SK-N-SH (cell line): ENCODE data around the gene ZNF429. TPM values are rescaled to one million over a fixed set of nuclear protein-coding genes. Genes with fewer than 3 reads are reported as not detected.
A peak's percentile ranks its signal among the peaks of the same experiment; 100 is the strongest.

ENCODE experiments used
- CTCF ChIA-PET: fragments of 300-600, 350-600 bp; formaldehyde crosslinking; extraction: SDS; loops from one replicate; lab custom pipeline; 2021; lab: Yijun Ruan, JAX
- POLR2A ChIA-PET: fragments of 350-600 bp; sonication (Branson Sonifier 250); formaldehyde crosslinking; extraction: SDS; loops from one replicate; lab custom pipeline; 2020; ENCODE audit warnings: antibody characterized with exemption, inconsistent platforms; lab: Yijun Ruan, JAX
- DNase-seq: peaks from one replicate; pipeline ENCODE4 v3.0.0; 2012
- H2AFZ ChIP-seq: fragments of 200-600 bp; sonication (generic); 2 replicates; pipeline ENCODE4 v1.8.1; 2016; ENCODE audit warnings: antibody characterized with exemption, mild to moderate bottlenecking, low read depth
- H3F3A ChIP-seq: fragments of 200-600 bp; sonication (generic); replicated peaks from 2 replicates; pipeline ENCODE3; 2016; ENCODE audit warnings: antibody characterized with exemption, mild to moderate bottlenecking; ENCODE audit not compliant: insufficient read depth
- H3K27ac ChIP-seq, 2 experiments: fragments of 200-500 bp in 1 of 2; fragments of 200-600 bp in 1 of 2; sonication (Bioruptor generic) in 1 of 2; sonication (generic), shearing (Covaris generic) in 1 of 2; 2 replicates each; pipeline versions ENCODE4 v1.5.1 to v1.6.1; 2014 to 2016; ENCODE audit warnings: low read depth in 2 of 2, inconsistent platforms in 1 of 2, low read length in 1 of 2, mild to moderate bottlenecking in 1 of 2, mixed read lengths in 1 of 2
- H3K27me3 ChIP-seq: fragments of 200-600 bp; sonication (generic), shearing (Covaris generic); 2 replicates; pipeline ENCODE4 v1.6.1; 2016; ENCODE audit warnings: mixed run types; ENCODE audit not compliant: insufficient read depth
- H3K36me3 ChIP-seq, 2 experiments: fragments of 200-500 bp in 1 of 2; fragments of 200-600 bp in 1 of 2; sonication (Bioruptor generic) in 1 of 2; sonication (generic) in 1 of 2; replicated peaks in 1 of 2; 2 replicates each; pipeline versions ENCODE3 to v1.5.1; 2014 to 2016; ENCODE audit warnings: low read length in 1 of 2, mild to moderate bottlenecking in 1 of 2; ENCODE audit not compliant: insufficient read depth in 2 of 2, control insufficient read depth in 1 of 2
- H3K4me1 ChIP-seq, 2 experiments: fragments of 200-500 bp in 1 of 2; fragments of 200-600 bp in 1 of 2; sonication (Bioruptor generic) in 1 of 2; sonication (generic), shearing (Covaris generic) in 1 of 2; 2 replicates each; pipeline versions ENCODE4 v1.5.1 to v1.6.1; 2014 to 2016; ENCODE audit warnings: low read depth in 1 of 2, low read length in 1 of 2, mixed run types in 1 of 2; ENCODE audit not compliant: insufficient read depth in 2 of 2, control insufficient read depth in 1 of 2
- H3K4me2 ChIP-seq: fragments of 200-600 bp; sonication (generic), shearing (Covaris generic); 2 replicates; pipeline ENCODE4 v1.6.1; 2017; ENCODE audit warnings: mixed run types
- H3K4me3 ChIP-seq, 2 experiments: fragments of 200-500 bp in 1 of 2; fragments of 200-600 bp in 1 of 2; sonication (Bioruptor generic) in 1 of 2; sonication (generic), shearing (Covaris generic) in 1 of 2; 2 replicates each; pipeline versions ENCODE4 v1.5.1 to v1.8.1; 2014 to 2016; ENCODE audit warnings: low read depth in 2 of 2, inconsistent platforms in 1 of 2, low read length in 1 of 2, mild to moderate bottlenecking in 1 of 2, mixed read lengths in 1 of 2, moderate library complexity in 1 of 2
- H3K79me2 ChIP-seq: fragments of 200-600 bp; sonication (generic); 2 replicates; pipeline ENCODE4 v1.8.1; 2017; ENCODE audit warnings: mild to moderate bottlenecking; ENCODE audit not compliant: insufficient read depth
- H3K9ac ChIP-seq: fragments of 200-600 bp; sonication (generic); 2 replicates; pipeline ENCODE4 v1.6.1; 2017; ENCODE audit warnings: mixed run types
- H3K9me2 ChIP-seq: fragments of 200-600 bp; sonication (generic); 2 replicates; pipeline ENCODE4 v1.6.1; 2017; ENCODE audit warnings: mixed run types
- H3K9me3 ChIP-seq: fragments of 200-600 bp; sonication (generic); 2 replicates; pipeline ENCODE4 v1.6.1; 2017; ENCODE audit warnings: mixed run types, mild to moderate bottlenecking, moderate library complexity
- H4K20me1 ChIP-seq: fragments of 200-600 bp; sonication (generic); 2 replicates; pipeline ENCODE4 v1.6.1; 2017; ENCODE audit warnings: mild to moderate bottlenecking, mixed run types; ENCODE audit not compliant: insufficient read depth
- CHD2 ChIP-seq: fragments of 150-350 bp; IDR thresholded peaks from 2 replicates; pipeline ENCODE4 v1.6.1; 2018; ENCODE audit warnings: low read length; ENCODE audit not compliant: partially characterized antibody
- CTCF ChIP-seq: fragments of 200-600 bp; sonication (generic); IDR thresholded peaks from 2 replicates; pipeline ENCODE4 v1.6.1; 2017; ENCODE audit warnings: antibody characterized with exemption, mild to moderate bottlenecking, moderate library complexity
- ELF1 ChIP-seq: IDR thresholded peaks from 2 replicates; pipeline ENCODE4 v1.4.0; 2012
- EP300 ChIP-seq, 2 experiments: IDR thresholded peaks; 2 replicates each; pipeline versions ENCODE4 v1.4.0 to v1.6.1; 2012; ENCODE audit warnings: borderline replicate concordance in 1 of 2, low read depth in 1 of 2, low read length in 1 of 2
- FOSL2 ChIP-seq: IDR thresholded peaks from 2 replicates; pipeline ENCODE4 v1.4.0; 2012; ENCODE audit warnings: low read depth, mild to moderate bottlenecking, moderate library complexity, borderline replicate concordance
- FOXJ3 ChIP-seq: sonication (generic); formaldehyde crosslinking; IDR thresholded peaks from 2 replicates; pipeline ENCODE4 v1.5.1; 2020; ENCODE audit warnings: mild to moderate bottlenecking, missing genetic modification reagents
- GABPA ChIP-seq: IDR thresholded peaks from 2 replicates; pipeline ENCODE4 v1.4.0; 2012; ENCODE audit warnings: low read depth, mild to moderate bottlenecking
- MXI1 ChIP-seq: IDR thresholded peaks from 2 replicates; pipeline ENCODE4 v1.6.1; 2012; ENCODE audit warnings: mild to moderate bottlenecking, low read depth, low read length, improper control_type of control experiment
- NFIC ChIP-seq: IDR thresholded peaks from 2 replicates; pipeline ENCODE4 v1.4.0; 2012; ENCODE audit warnings: borderline replicate concordance
- POLR2AphosphoS5 ChIP-seq: IDR thresholded peaks from 2 replicates; pipeline ENCODE4 v1.6.1; 2012; ENCODE audit warnings: low read depth, low read length
- RAD21 ChIP-seq: IDR thresholded peaks from 2 replicates; pipeline ENCODE4 v1.6.1; 2012; ENCODE audit warnings: mild to moderate bottlenecking, low read length
- RCOR1 ChIP-seq: fragments of 150-350 bp; IDR thresholded peaks from 2 replicates; pipeline ENCODE4 v1.6.1; 2017; ENCODE audit warnings: antibody characterized with exemption, low read length
- RFX5 ChIP-seq: IDR thresholded peaks from 2 replicates; pipeline ENCODE4 v1.6.1; 2012; ENCODE audit warnings: mild to moderate bottlenecking, improper control_type of control experiment, low read length
- SIN3A ChIP-seq: IDR thresholded peaks from 2 replicates; pipeline ENCODE4 v1.6.1; 2012; ENCODE audit warnings: low read depth, mild to moderate bottlenecking, low read length, moderate library complexity, borderline replicate concordance
- TAF1 ChIP-seq: IDR thresholded peaks from 2 replicates; pipeline ENCODE4 v1.6.1; 2012; ENCODE audit warnings: low read depth, mild to moderate bottlenecking, low read length, moderate library complexity, borderline replicate concordance
- TCF12 ChIP-seq: IDR thresholded peaks from 2 replicates; pipeline ENCODE4 v1.4.0; 2012
- TEAD4 ChIP-seq: IDR thresholded peaks from 2 replicates; pipeline ENCODE4 v1.4.0; 2012; ENCODE audit warnings: mild to moderate bottlenecking, borderline replicate concordance; ENCODE audit not compliant: insufficient read depth
- YY1 ChIP-seq: IDR thresholded peaks from 2 replicates; pipeline ENCODE4 v1.4.0; 2012; ENCODE audit warnings: low read depth, mild to moderate bottlenecking
- WGBS: methylation state at CpG from one replicate; pipeline ENCODE4 v1.1.6; 2017; ENCODE audit warnings: low lambda C conversion rate; 5-methylcytosine and 5-hydroxymethylcytosine counted together
- polyA plus RNA-seq, 3 experiments: library from polyadenylated mRNA; depleted of rRNA; stranded (reverse); fragments of >200 nt; gene quantifications; 2 replicates each; pipeline ENCODE4 v1.2.3, GENCODE V29; 2012
- TF ChIP-seq, protein P1 (sequence below): fragments of 150-350 bp; IDR thresholded peaks from 2 replicates; pipeline ENCODE4 v1.6.1; 2017; ENCODE audit warnings: antibody characterized with exemption, low read length, low read depth, borderline replicate concordance
- TF ChIP-seq, protein P2 (sequence below): IDR thresholded peaks from 2 replicates; pipeline ENCODE4 v1.4.0; 2012; ENCODE audit warnings: low read depth
- TF ChIP-seq, protein P3 (sequence below): IDR thresholded peaks from 2 replicates; pipeline ENCODE4; 2012

The ZNF429 gene
- polyA plus RNA-seq (2012; rRNA removed): 5.6 and 8.3 TPM in 2 replicates
- 4.7 and 6.3 TPM in 2 replicates for polyA plus RNA-seq (2012; cell fraction: cytosol; rRNA removed)
- 8.5 and 9.3 TPM in 2 replicates for polyA plus RNA-seq (2012; cell fraction: nucleus; rRNA removed)

GRCh38 chr19:21505459-21506451 lies at the start of gene ZNF429:
Gene ZNF429 (plus strand): TSS chr19:21505602. CDS start chr19:21505772, 170 bp downstream.
- H3K27ac ChIP-seq: peak within 1 kb of the TSS; percentile 78 to 97
- H3K9ac ChIP-seq: peak within 1 kb of the TSS; percentile 75
- H3K27me3 ChIP-seq: no peaks in the 10 kb centered on the region
- peak within 1 kb of the TSS; percentile 71 to 86 for H3K4me3 ChIP-seq
- H4K20me1 ChIP-seq: no peaks in the 10 kb centered on the region
- POLR2A ChIA-PET: interaction anchor here (0.5 to 1.9 kb wide), 10 partner anchors 22 to 346 kb away, joined by 3 to 8 read pairs (median 4); partner anchors contain the start of genes ZNF43 and ZNF708
- peaks cover 0 to 22% of the 10 kb centered on the region in 2 experiments for H3K36me3 ChIP-seq
- H3F3A ChIP-seq: peaks cover 8% of the 10 kb centered on the region
- peak within 1 kb of the TSS; percentile 71 for H3K4me2 ChIP-seq
- TF ChIP-seq, protein P1, sequence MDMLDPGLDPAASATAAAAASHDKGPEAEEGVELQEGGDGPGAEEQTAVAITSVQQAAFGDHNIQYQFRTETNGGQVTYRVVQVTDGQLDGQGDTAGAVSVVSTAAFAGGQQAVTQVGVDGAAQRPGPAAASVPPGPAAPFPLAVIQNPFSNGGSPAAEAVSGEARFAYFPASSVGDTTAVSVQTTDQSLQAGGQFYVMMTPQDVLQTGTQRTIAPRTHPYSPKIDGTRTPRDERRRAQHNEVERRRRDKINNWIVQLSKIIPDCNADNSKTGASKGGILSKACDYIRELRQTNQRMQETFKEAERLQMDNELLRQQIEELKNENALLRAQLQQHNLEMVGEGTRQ: no peak
- TF ChIP-seq ELF1 (peak; percentile 70), TAF1 (peak; percentile 75), NFIC (no peak), EP300 (IDR thresholded peaks at IDR 0.05; ENCODE audit: borderline replicate concordance in 1 of 2, low read depth in 1 of 2, low read length in 1 of 2) (peak in 1 of 2 experiments; percentile 79; a peak in 2 of 4 replicates), FOSL2 (no peak), YY1 (peak; percentile 88), TEAD4 (no peak), TCF12 (peak; percentile 11; the same call in 1 of the 2 replicates), CHD2 (peak; percentile 67), MXI1 (peak; percentile 87), RFX5 (peak; percentile 99), FOXJ3 (CRISPR knock-in tag) (no peak), RAD21 (peak; percentile 2; the same call in 1 of the 2 replicates), CTCF (peak; percentile 11; the same call in 1 of the 2 replicates), SIN3A (0 out of 2 replicates have a peak, but pooled peaks have one; percentile 15), POLR2AphosphoS5 (peak; percentile 84), RCOR1 (no peak), GABPA (peak; percentile 50)
- TF ChIP-seq, protein P2, sequence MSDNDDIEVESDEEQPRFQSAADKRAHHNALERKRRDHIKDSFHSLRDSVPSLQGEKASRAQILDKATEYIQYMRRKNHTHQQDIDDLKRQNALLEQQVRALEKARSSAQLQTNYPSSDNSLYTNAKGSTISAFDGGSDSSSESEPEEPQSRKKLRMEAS: 0 out of 2 replicates have a peak, but pooled peaks have one; percentile 11
- TF ChIP-seq, protein P3, sequence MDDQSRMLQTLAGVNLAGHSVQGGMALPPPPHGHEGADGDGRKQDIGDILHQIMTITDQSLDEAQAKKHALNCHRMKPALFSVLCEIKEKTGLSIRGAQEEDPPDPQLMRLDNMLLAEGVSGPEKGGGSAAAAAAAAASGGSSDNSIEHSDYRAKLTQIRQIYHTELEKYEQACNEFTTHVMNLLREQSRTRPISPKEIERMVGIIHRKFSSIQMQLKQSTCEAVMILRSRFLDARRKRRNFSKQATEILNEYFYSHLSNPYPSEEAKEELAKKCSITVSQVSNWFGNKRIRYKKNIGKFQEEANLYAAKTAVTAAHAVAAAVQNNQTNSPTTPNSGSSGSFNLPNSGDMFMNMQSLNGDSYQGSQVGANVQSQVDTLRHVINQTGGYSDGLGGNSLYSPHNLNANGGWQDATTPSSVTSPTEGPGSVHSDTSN: peak; percentile 98
- peak within 1 kb of the TSS; percentile 95 for H2AFZ ChIP-seq
- H3K79me2 ChIP-seq: peaks cover 16% of the 10 kb centered on the region
- H3K9me2 ChIP-seq: no peaks in the 10 kb centered on the region
- DNase-seq: peak; percentile 90
- 2% methylated on average over 36 of the region's 43 CpGs for WGBS
- H3K9me3 ChIP-seq: no peaks in the 10 kb centered on the region
- CTCF ChIA-PET: interaction anchor here (0.6 to 2.3 kb wide), 8 partner anchors 12 to 214 kb away, joined by 3 to 17 read pairs (median 5); no protein-coding TSS in a partner anchor
- H3K4me1 ChIP-seq: no peaks in the 10 kb centered on the region; a peak in 2 of 4 replicates
